ENCODE results near the gene GAGE2A.
"Not testable (repeated sequence)": the region's sequence is repeated elsewhere in the genome, so short reads cannot be mapped to it uniquely, and the experiment has no call there.

Gene GAGE2A

GRCh38 chrX:49589769-49590478 lies 628 bp downstream of the GAGE2A start:
- H3K9ac ChIP-seq (ENCODE audit: low read length); H3K27me3 ChIP-seq (ENCODE audit: insufficient read depth, low read length); H3K9me3 ChIP-seq (ENCODE audit: low read length); H3K27ac ChIP-seq (ENCODE audit: low read depth, low read length, poor library complexity, severe bottlenecking); H3K79me2 ChIP-seq (ENCODE audit: insufficient read depth, low read length); H3K4me2 ChIP-seq (ENCODE audit: low read length); H2AFZ ChIP-seq (ENCODE audit: low read length); H3F3A ChIP-seq (ENCODE audit: insufficient read depth, low read length); H3K9me2 ChIP-seq (ENCODE audit: low read depth, low read length); H3K4me3 ChIP-seq (ENCODE audit: low read depth, low read length, poor library complexity, severe bottlenecking); H4K20me1 ChIP-seq (ENCODE audit: insufficient read depth, low read length); H3K4me1 ChIP-seq (ENCODE audit: insufficient read depth, low read length, severe bottlenecking); H3K36me3 ChIP-seq (ENCODE audit: insufficient read depth, low read length): not testable (repeated sequence)

GRCh38 chrX:49590488-49590887 lies 1.2 kb downstream of the GAGE2A start:
- H3K4me2 ChIP-seq (ENCODE audit: low read length); H3K9ac ChIP-seq (ENCODE audit: low read length); H3K9me2 ChIP-seq (ENCODE audit: low read depth, low read length); H3K9me3 ChIP-seq (ENCODE audit: low read length); H2AFZ ChIP-seq (ENCODE audit: low read length); H3K79me2 ChIP-seq (ENCODE audit: insufficient read depth, low read length); H4K20me1 ChIP-seq (ENCODE audit: insufficient read depth, low read length); H3K4me3 ChIP-seq (ENCODE audit: low read depth, low read length, poor library complexity, severe bottlenecking); H3K36me3 ChIP-seq (ENCODE audit: insufficient read depth, low read length); H3F3A ChIP-seq (ENCODE audit: insufficient read depth, low read length); H3K27ac ChIP-seq (ENCODE audit: low read depth, low read length, poor library complexity, severe bottlenecking); H3K27me3 ChIP-seq (ENCODE audit: insufficient read depth, low read length); H3K4me1 ChIP-seq (ENCODE audit: insufficient read depth, low read length, severe bottlenecking): not testable (repeated sequence)

- not testable (repeated sequence) for H3K4me3 ChIP-seq (ENCODE audit: low read depth, low read length, poor library complexity, severe bottlenecking); H2AFZ ChIP-seq (ENCODE audit: low read length); H3F3A ChIP-seq (ENCODE audit: insufficient read depth, low read length); H3K4me1 ChIP-seq (ENCODE audit: insufficient read depth, low read length, severe bottlenecking); H3K9me3 ChIP-seq (ENCODE audit: low read length); H3K27me3 ChIP-seq (ENCODE audit: insufficient read depth, low read length); H3K79me2 ChIP-seq (ENCODE audit: insufficient read depth, low read length); H4K20me1 ChIP-seq (ENCODE audit: insufficient read depth, low read length); H3K36me3 ChIP-seq (ENCODE audit: insufficient read depth, low read length); H3K4me2 ChIP-seq (ENCODE audit: low read length); H3K27ac ChIP-seq (ENCODE audit: low read depth, low read length, poor library complexity, severe bottlenecking); H3K9ac ChIP-seq (ENCODE audit: low read length); H3K9me2 ChIP-seq (ENCODE audit: low read depth, low read length)
These were observed 9.4 kb downstream of the GAGE2A start, which contains the start of gene GAGE1 for GRCh38 chrX:49598720-49599119. TSS of gene GAGE1 (plus strand) at chrX:49599020. CDS start at chrX:49600175, 1,155 bp downstream.

GRCh38 chrX:49610718-49611310 lies 21.5 kb downstream of the GAGE2A start:
- no peaks in the 10 kb centered on the region for H3K9me2 ChIP-seq (ENCODE audit: low read depth, low read length)

More at GRCh38 chrX:49610718-49611310, 21.5 kb downstream of the GAGE2A start:
- no peaks in the 10 kb centered on the region for H3K79me2 ChIP-seq (ENCODE audit: insufficient read depth, low read length)
- no peak overlapping the region for H3K27ac ChIP-seq (ENCODE audit: low read depth, low read length, poor library complexity, severe bottlenecking)
- no peaks in the 10 kb centered on the region for H4K20me1 ChIP-seq (ENCODE audit: insufficient read depth, low read length)
- no peaks in the 10 kb centered on the region for H3K27me3 ChIP-seq (ENCODE audit: insufficient read depth, low read length)
- no peaks in the 10 kb centered on the region for H3K9me3 ChIP-seq (ENCODE audit: low read length)
- H3K4me2 ChIP-seq (ENCODE audit: low read length), result no peak overlapping the region
- no peak for TF ChIP-seq EZH2 (IDR thresholded peaks at IDR 0.05; ENCODE audit: borderline replicate concordance, low read length)
- no peak for TF ChIP-seq CTCF (IDR thresholded peaks at IDR 0.05; ENCODE audit: low read length)
- H3K9ac ChIP-seq (ENCODE audit: low read length), result no peak overlapping the region
- no peak overlapping the region for H2AFZ ChIP-seq (ENCODE audit: low read length)
- no peaks in the 10 kb centered on the region for H3K36me3 ChIP-seq (ENCODE audit: insufficient read depth, low read length)
- no peak overlapping the region for H3K4me3 ChIP-seq (ENCODE audit: low read depth, low read length, poor library complexity, severe bottlenecking)
- no peaks in the 10 kb centered on the region for H3K4me1 ChIP-seq (ENCODE audit: insufficient read depth, low read length, severe bottlenecking)
- no peaks in the 10 kb centered on the region for H3F3A ChIP-seq (ENCODE audit: insufficient read depth, low read length)
